Colonic mucosa (tissue), 4 donors: Measurements from ENCODE around the gene SLPI. TPM values are rescaled to one million over a fixed set of nuclear protein-coding genes. Genes with fewer than 3 reads are reported as not detected.

Source experiments
- DNase-seq: peaks from one replicate; pipeline ENCODE4 v3.0.0-alpha.2; 2020
- H3K27ac ChIP-seq: fragments of 200-600 bp; one replicate; pipeline ENCODE4 v1.8.0; 2021
- H3K27me3 ChIP-seq: fragments of 200-600 bp; one replicate; pipeline ENCODE4 v1.8.0; 2021
- H3K36me3 ChIP-seq: fragments of 200-600 bp; one replicate; pipeline ENCODE4 v1.8.0; 2021
- H3K4me1 ChIP-seq: fragments of 200-600 bp; one replicate; pipeline ENCODE4 v1.8.0; 2021; ENCODE audit warnings: mild to moderate bottlenecking
- H3K4me3 ChIP-seq: fragments of 200-600 bp; one replicate; pipeline ENCODE4 v1.8.0; 2021
- H3K9ac ChIP-seq, 2 donors: one replicate each; pipeline ENCODE4 v1.7.0; 2013; ENCODE audit warnings: control low read depth in 2 of 2, low read depth in 2 of 2, low read length in 2 of 2
- H3K9me3 ChIP-seq: fragments of 200-600 bp; one replicate; pipeline ENCODE4 v1.8.0; 2021
- intact Hi-C: fragments of 100-400 bp; cut with DNase I; formaldehyde crosslinking; loops from one replicate; pipeline ENCODE4 v1.14.1; 2022
- total RNA-seq, 2 donors: library from RNA; stranded (reverse); fragmentation: NEBNext Ultra II Directional in 1 of 2; extraction: Animal tissue kit (Norgen Biotek cat#: 25700) in 1 of 2; gene quantifications; one replicate each; pipeline ENCODE4 v1.2.1, GENCODE V29; 2021
- TF ChIP-seq, protein P1 (sequence below): fragments of 200-600 bp; IDR thresholded peaks from one replicate; pipeline ENCODE4 v1.8.0; 2022; ENCODE audit warnings: antibody characterized with exemption, mild to moderate bottlenecking
- donor health status: healthy.
- donor health status: DM: no; HTN: no; CAD: no.
- donor health status: DM: no; HTN: no; CAD: no.

The SLPI gene
- total RNA-seq, 2 donors from 2014 or later = 109 to 113 TPM

GRCh38 chr20:45230631-45231030 is 23.7 kb downstream of the SLPI start:
- Histone ChIP-seq H3K9ac (no peak overlapping the region), H3K27me3 (no peaks in the 10 kb centered on the region), H3K4me3 (no peak overlapping the region), H3K36me3 (no peaks in the 10 kb centered on the region), H3K4me1 (no peaks in the 10 kb centered on the region), H3K9me3 (no peaks in the 10 kb centered on the region), H3K27ac (no peak overlapping the region)
- no peak for DNase-seq
- TF ChIP-seq, protein P1, sequence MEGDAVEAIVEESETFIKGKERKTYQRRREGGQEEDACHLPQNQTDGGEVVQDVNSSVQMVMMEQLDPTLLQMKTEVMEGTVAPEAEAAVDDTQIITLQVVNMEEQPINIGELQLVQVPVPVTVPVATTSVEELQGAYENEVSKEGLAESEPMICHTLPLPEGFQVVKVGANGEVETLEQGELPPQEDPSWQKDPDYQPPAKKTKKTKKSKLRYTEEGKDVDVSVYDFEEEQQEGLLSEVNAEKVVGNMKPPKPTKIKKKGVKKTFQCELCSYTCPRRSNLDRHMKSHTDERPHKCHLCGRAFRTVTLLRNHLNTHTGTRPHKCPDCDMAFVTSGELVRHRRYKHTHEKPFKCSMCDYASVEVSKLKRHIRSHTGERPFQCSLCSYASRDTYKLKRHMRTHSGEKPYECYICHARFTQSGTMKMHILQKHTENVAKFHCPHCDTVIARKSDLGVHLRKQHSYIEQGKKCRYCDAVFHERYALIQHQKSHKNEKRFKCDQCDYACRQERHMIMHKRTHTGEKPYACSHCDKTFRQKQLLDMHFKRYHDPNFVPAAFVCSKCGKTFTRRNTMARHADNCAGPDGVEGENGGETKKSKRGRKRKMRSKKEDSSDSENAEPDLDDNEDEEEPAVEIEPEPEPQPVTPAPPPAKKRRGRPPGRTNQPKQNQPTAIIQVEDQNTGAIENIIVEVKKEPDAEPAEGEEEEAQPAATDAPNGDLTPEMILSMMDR = no peak
- intact Hi-C loops = loop anchor here (5.0 kb wide), 2 partner anchors 88 to 133 kb away; no protein-coding TSS in a partner anchor

GRCh38 chr20:45229264-45230056 is 24.9 kb downstream of the SLPI start:
- intact Hi-C loops = loop anchor here (5.0 kb wide), 2 partner anchors 87 to 132 kb away; no protein-coding TSS in a partner anchor
- no peak overlapping the region for H3K4me3 ChIP-seq
- no peaks in the 10 kb centered on the region for H3K27me3 ChIP-seq
- H3K36me3 ChIP-seq = no peaks in the 10 kb centered on the region
- no peaks in the 10 kb centered on the region for H3K4me1 ChIP-seq
- no peak overlapping the region for H3K27ac ChIP-seq
- H3K9me3 ChIP-seq = no peaks in the 10 kb centered on the region
- DNase-seq = peak; percentile 88
- TF ChIP-seq, protein P1 = peak; percentile 73
- H3K9ac ChIP-seq = no peak overlapping the region

- no peak overlapping the region for H3K27ac ChIP-seq
- DNase-seq = no peak
- no peaks in the 10 kb centered on the region for H3K9me3 ChIP-seq
- H3K36me3 ChIP-seq = no peaks in the 10 kb centered on the region
- H3K27me3 ChIP-seq = no peaks in the 10 kb centered on the region
- H3K4me1 ChIP-seq = no peaks in the 10 kb centered on the region
- TF ChIP-seq, protein P1 = no peak
- intact Hi-C loops = no loop called here
- H3K4me3 ChIP-seq = no peak overlapping the region
- H3K9ac ChIP-seq = no peak overlapping the region
Measured at GRCh38 chr20:45226287-45226686, 28.1 kb downstream of the SLPI start.

DNA sequence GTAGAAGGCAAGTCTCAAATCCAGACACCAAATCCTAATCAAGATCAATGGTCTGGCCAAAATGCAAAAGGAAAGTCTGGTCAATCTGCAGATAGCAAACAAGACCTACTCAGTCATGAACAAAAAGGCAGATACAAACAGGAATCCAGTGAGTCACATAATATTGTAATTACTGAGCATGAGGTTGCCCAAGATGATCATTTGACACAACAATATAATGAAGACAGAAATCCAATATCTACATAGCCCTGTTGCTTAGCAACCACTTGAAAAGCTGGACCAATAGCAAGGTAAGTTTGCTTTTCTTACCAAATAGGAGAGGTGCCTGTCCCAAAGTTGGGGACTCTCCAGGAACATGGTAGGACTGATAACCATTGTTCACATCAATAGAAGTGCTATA is 31.2 kb downstream of the SLPI start:
- Histone ChIP-seq H3K27ac (no peak overlapping the region), H3K36me3 (no peaks in the 10 kb centered on the region), H3K27me3 (no peaks in the 10 kb centered on the region), H3K4me1 (no peaks in the 10 kb centered on the region), H3K9ac (no peak overlapping the region), H3K4me3 (no peak overlapping the region), H3K9me3 (no peaks in the 10 kb centered on the region)
- no peak for DNase-seq
- TF ChIP-seq, protein P1 = no peak
- intact Hi-C loops = no loop called here

DNA sequence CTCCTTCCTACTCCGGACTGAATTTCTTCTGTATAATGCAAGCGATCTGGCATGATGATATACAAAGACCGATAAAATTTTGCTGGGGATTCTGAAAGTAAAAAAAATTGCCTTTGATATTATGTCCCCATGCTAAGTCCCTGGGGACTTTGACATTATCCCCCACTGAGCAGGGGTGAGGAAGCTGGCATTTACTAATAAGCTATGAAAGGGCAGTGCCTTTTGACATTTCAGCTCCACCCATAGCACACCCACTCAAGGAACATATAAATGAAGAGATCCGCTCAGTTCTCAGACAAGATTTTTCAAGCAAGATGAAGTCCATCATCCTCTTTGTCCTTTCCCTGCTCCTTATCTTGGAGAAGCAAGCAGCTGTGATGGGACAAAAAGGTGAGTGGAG is 33.3 kb downstream of the SLPI start, which contains the start of gene SEMG2:
SEMG2 (plus strand) TSS at position 298 of the 400 bp plus-strand sequence; CDS start at position 315, 17 bp downstream.
- H3K36me3 ChIP-seq = no peaks in the 10 kb centered on the region
- H3K27me3 ChIP-seq = no peaks in the 10 kb centered on the region
- H3K4me3 ChIP-seq = no peak within 1 kb of the TSS
- H3K27ac ChIP-seq = no peak within 1 kb of the TSS
- TF ChIP-seq, protein P1 = no peak
- intact Hi-C loops = no loop called here
- DNase-seq = no peak
- H3K4me1 ChIP-seq = no peaks in the 10 kb centered on the region
- H3K9ac ChIP-seq = no peak within 1 kb of the TSS
- no peaks in the 10 kb centered on the region for H3K9me3 ChIP-seq
